WI38 (cell line): ENCODE measurements around the gene GTF2E1.
"Not testable (repeated sequence)": the region's sequence is repeated elsewhere in the genome, so short reads cannot be mapped to it uniquely, and the experiment has no call there.

Experiments
- H3K4me3 ChIP-seq: 2 replicates; pipeline ENCODE4 v1.5.1; 2011; ENCODE audit warnings: low read depth, mild to moderate bottlenecking, control low read depth, low read length
- TF ChIP-seq, protein P1 (sequence below): IDR thresholded peaks from 2 replicates; pipeline ENCODE4 v1.5.1; 2012; ENCODE audit warnings: low read depth, mild to moderate bottlenecking, control low read depth, low read length

The GTF2E1 gene

GRCh38 chr3:120756061-120756460, 13.5 kb downstream of the GTF2E1 start:
- TF ChIP-seq, protein P1, sequence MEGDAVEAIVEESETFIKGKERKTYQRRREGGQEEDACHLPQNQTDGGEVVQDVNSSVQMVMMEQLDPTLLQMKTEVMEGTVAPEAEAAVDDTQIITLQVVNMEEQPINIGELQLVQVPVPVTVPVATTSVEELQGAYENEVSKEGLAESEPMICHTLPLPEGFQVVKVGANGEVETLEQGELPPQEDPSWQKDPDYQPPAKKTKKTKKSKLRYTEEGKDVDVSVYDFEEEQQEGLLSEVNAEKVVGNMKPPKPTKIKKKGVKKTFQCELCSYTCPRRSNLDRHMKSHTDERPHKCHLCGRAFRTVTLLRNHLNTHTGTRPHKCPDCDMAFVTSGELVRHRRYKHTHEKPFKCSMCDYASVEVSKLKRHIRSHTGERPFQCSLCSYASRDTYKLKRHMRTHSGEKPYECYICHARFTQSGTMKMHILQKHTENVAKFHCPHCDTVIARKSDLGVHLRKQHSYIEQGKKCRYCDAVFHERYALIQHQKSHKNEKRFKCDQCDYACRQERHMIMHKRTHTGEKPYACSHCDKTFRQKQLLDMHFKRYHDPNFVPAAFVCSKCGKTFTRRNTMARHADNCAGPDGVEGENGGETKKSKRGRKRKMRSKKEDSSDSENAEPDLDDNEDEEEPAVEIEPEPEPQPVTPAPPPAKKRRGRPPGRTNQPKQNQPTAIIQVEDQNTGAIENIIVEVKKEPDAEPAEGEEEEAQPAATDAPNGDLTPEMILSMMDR: no peak
- no peak overlapping the region for H3K4me3 ChIP-seq

DNA sequence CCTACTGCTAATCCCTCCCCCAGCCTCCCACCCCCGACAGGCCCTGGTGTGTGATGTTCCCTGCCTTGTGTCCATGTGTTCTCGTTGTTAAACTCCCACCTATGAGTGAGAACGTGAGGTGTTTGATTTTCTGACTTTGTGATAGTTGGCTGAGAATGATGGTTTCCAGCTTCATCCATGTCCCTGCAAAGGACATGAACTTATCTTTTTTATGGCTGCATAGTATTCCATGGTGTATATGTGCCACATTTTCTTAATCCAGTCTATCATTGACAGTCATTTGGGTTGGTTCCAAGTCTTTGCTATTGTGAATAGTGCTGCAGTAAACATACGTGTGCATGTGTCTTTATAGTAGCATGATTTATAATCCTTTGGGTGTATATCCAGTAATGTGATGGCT, 16.0 kb downstream of the GTF2E1 start:
- H3K4me3 ChIP-seq: not testable (repeated sequence)

DNA sequence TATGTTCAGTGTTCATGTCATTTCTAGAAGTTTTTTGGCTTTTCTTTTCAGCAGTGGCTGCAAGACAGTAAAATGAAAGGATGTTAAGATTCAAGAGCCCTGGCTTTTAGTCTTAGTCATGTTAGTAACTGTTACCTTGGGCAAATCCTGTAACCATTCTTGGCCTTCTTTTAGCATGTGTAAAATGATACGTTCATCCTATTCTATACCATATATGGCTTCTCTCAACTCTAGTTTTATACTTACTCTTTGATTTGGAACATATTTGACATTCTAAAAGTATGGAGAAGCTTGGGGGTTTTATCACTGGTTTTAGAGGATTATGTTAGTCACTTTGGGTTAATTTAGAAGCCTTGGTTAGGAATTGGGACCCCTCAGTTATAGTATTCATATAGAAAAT, 20.1 kb downstream of the GTF2E1 start:
- TF ChIP-seq, protein P1: no peak
- no peak overlapping the region for H3K4me3 ChIP-seq

DNA sequence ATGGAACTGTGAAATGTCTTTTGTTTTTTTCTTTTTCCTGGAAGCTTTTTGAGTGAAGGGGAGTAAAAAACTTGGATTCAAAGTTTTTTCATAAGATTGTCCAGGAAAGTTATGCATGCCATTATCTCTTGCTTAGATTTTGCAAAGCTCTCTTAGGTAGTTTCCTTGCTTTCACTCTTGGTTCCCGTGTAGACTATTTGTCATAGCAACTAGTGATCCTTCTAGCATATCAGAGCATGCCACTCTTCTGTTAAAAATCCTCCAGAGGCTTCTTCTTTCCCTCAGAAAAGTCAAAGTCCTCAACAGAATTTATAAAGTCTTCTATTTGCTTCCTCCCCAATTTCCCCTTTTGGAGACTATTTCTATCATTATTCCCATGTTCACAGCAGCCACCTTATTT, 21.1 kb downstream of the GTF2E1 start:
- H3K4me3 ChIP-seq: no peak overlapping the region
- TF ChIP-seq, protein P1: no peak

DNA sequence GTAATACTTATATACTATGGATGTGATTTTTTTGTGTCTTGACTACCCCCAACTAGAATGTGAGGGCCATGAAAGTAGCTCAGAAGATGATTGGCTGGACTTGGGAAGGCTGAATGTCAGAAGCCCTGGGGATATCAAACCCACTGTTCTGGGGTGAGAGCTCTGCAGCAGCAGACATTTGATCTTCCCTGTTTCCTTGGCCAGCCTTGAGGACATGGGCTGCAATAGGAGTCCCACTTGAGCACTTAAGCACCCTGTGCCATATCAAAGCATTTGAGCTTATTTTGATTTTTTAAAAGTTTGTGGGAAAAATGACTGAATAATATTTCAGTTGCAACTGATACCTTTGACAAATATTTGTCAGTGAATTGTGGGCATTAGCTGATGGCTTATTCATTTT, 21.7 kb downstream of the GTF2E1 start:
- H3K4me3 ChIP-seq: no peak overlapping the region
- TF ChIP-seq, protein P1: no peak

GRCh38 chr3:120765830-120766493, 23.4 kb downstream of the GTF2E1 start:
- H3K4me3 ChIP-seq: no peak overlapping the region
- TF ChIP-seq, protein P1: no peak

DNA sequence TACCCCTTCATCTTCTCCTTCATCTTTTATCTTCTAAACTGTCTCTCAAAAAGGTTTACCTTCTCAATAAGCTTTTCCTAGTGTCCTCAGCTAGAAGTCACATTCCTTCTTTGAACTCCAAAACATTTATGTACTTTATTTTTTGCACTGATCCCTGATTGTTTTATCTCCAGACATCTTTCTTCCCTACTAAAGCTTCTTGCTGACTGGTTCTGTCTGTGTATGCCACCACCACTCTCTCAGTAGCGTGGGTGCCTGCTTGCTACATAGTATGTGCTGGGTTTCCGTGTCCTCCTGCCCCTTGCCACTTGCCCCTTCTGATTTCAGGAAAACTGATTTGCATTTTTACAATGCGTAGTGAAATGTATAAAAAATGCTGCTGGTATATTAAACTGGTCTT, 24.0 kb downstream of the GTF2E1 start:
- TF ChIP-seq, protein P1: no peak
- no peak overlapping the region for H3K4me3 ChIP-seq

DNA sequence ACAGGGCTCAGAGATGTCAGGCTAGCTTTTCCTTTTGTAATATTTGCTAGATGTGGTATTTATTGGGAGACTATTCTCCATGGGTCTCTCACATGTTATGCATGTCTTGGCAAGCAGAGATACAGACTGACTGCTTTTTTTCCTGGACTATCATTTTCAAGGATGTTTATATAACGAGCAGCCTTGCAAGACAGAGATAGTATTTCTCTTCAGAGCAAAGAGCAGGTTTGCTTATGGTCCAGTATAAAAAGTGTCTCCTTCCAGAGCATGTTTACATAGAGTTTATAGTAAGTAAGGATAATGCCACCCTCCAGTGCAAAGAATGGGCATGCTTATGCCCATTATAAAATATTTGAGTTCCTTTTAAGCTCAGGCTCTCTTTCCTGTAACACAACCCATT, 24.6 kb downstream of the GTF2E1 start:
- no peak overlapping the region for H3K4me3 ChIP-seq
- TF ChIP-seq, protein P1: no peak
